CD4-positive, alpha-beta T cell treated with Interleukin-4 for 4 hours (primary cell): ENCODE data around the gene CLBA1.

Experiments used
- DNase-seq: peaks from one replicate; pipeline ENCODE4 v3.0.0-alpha.2; 2020

CLBA1 gene

DNA sequence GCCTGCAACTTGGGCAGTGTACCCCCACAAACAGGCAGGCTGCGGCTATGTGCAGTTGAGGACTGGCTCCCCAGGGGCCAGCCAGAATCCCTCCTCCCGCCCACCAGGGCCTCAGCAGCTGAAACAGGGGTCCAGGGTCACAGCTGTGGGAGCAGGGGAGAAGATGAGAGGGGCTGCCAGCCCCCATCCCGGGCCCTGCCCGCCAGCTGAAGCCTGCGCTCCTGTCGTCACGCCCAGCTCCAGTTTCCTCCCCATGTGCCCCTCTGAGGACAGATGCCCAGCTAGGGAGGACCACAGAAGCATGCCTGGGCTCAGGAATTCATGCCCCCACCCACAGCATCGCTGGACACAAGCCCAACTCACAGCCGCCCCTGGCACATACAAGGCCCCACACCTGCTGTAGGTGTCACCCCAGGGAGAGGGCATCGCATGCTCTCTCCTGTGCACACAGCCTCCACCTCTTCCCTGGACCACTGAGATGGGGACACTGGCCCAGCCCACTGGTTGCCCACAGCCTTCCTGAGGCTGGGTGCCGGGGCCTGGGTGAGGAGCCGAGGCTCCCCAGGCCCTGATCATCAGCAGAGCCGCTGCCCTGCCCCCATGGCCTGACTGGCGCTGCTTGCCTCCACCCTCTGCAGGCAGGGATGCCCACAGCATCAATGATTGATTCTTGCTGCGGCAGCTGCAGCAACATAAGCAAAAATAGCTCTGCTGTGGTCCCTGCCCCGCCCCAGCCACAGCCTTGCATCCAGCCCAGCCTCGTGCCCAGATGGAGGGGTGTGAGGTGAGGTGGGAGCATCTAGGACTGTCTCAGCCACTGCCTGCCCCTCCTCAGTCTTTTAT is 3.7 kb upstream of the CLBA1 start:
- no peak for DNase-seq

DNA sequence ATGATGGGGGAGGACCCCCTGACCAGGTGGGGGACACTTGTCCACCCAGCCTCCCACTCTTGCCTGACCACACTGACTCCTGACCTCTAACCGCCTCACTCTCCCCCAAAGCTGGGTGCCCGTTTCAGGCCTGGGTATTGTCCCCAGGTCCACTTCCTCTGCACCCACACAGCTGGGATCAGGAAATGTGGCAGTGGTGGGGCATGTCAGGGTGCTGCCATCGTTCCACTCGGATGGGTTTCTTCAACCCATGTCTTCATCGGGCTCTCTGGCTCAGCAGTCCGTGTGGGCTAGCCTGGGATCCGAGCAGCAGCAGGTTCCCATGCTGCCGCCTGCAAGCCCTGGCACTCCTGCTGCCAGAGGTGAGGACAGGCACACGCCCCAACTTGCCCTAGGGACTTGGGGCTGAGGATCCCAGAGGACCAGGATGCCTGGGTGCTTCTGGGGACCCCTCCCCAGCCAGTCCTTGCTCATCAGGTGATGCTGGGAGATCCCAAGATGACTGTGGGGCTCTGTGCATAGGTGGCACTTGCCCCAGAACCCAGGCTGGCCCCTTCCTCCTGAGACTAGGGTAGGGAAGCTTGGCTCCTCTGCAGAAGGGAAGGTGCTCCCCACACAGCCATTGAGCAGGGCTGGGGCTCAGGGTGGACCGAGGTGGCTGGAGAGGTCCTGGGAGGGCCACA is 2.9 kb upstream of the CLBA1 start:
- no peak for DNase-seq

DNA sequence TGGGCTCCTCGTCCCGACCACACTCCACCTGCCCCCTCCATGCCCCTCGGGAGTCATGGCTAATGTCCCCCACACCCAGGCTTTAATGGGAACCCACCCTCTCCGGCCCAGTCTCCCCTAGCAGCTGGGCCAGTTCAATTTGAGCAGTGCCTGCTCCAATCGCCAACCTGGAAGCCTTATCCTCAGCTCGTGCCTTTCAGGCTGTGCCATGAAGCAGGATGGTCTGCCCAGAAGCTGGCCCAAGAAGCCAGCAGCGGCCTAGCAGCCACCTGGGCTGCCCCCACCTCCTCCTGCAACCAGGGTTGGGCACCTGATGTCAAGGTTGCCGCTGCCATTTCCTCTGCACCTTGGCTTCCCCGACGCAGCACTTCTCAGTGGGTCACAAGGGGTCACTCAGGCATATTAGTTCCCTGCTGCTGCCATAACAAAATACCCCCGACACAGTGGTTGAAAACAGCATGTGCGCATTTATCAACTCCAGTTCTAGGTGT is 2.3 kb upstream of the CLBA1 start:
- no peak for DNase-seq

DNA sequence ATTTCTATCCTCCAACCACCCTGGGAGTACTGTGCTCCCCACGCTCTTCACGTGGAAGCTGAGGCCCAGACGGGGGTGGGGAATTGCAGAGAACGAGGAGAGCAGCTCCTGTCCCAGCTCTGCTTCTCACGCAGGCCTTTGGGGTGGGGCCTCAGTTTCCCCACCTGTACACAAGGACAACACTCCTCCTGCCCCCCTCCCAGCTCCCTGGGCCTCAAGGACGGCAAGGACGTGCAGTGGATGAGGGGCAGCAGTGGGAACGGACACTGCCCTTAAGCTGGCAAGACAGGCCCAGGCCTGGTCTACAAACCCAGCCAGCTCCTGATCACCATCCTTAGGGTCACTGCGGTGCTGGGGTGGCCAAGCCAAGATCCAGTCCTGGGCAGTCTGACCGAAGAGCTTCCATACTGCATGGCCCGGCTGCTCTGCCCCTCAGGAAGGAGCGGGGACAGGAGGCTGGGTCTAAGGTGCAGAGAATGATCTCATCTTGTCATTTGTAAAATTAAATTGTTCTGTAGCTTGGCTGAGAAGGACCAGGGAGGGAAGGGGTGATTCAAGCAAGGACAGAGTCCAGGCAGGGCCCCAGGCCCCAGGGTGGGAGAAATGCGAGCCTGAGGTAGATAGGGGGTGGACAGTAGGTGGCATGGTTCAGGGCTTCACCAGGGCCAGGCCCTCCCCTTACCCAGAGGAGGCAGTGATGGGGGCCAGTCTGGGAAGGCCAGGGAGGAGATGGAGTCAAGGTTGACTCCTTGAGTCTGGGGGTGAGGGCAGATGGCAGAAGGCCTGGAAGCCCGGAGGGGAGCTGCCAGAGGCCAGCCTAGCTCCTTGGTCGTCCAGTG is 1.3 kb upstream of the CLBA1 start:
- no peak for DNase-seq

DNA sequence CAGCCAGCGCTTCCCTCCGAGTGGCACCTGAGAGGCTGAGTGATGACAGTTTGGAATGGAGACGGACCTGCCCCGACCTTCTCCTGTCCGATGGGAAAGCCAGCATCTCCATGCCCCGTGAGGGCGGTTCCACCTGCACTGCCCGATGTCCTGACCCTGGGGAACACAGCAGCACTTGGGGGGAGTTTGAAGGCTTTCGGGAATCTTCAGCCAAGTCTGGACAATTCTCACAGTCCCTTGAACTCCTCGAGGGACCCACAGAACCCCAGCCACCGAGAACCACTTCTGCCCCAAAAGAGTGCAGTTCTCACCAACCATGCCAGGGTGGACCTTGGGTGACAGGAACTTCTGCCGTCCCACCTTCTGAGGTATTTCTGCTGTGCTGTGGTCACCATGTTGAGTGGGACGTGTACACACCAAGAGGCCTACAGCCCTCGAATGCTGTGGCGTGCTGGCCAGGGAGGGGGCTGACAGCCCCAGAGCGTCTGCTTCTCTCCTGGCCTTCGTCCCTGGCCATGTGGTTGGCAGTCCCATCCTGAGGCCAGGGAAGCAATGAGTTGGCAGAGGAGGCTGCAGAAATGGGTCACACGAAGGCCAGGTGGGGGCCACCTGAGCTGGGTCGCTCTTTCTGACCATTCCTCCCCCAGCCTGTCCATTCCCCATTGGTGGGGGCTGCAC is 1.0 kb downstream of the CLBA1 start:
- no peak for DNase-seq

DNA sequence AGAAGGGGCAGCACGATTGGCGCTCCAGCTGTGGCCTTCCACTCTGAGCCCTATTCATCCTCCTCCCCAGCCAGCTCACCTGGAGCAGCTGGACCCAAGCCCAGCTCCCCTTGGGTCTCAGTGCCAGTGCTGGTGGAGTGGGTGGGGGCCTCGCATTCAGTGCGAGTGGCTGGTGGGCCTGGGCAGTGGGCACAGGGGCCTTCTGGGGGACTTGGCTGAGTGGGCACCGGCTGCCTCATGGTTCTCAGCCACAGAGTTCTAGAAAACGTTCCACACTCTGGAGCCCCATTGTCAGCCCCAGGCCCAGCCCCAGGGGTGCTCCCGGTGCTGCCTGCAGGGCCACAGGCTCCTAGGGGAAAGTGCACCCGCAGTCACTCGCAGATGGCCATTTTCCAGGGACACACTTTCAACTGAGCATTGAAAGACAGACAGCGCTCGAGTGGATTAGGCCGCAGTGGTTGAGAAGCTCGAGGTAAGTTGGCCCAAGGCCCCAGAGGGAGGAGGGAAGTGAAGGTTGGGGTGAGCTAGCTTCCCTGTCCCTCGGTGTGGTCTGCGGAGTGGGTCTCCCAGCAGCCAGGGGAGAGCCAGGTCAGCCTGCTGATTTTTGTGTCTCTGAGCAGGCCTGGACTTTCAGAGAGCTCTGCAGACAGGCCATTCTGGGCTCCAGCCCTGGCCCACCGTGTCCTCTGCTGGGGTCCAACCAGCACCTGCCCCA is 3.8 kb downstream of the CLBA1 start:
- DNase-seq = no peak

DNA sequence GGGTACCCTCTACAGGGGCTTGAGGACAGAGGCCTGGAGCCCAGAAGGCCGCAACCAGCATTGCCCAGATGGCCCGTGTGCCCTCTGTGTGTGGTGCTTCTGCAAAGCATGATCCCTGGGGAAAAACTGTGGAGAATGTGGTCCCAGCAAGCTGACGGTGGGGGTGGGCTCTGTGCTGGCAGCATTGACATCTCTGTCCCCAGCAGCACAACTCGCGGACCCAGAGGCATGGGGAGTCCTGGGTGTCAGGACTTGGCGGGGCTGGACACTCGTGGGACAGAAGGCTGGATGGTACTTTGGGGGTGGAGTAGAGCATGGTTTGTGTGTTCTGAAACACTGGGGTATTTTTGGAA is 4.3 kb downstream of the CLBA1 start:
- no peak for DNase-seq

DNA sequence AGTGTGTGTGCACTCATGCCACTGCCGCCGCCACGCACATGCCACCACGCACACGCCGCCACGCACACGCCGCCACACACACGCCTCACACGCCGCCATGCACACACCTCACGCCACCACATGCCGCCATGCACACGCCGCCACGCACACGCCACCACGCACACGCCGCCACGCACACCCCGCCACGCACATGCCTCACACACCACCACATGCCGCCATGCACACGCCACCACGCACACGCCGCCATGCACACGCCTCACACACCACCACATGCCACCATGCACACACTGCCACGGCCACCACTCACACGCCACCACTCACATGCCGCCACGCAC is 6.3 kb downstream of the CLBA1 start:
- DNase-seq = no peak

DNA sequence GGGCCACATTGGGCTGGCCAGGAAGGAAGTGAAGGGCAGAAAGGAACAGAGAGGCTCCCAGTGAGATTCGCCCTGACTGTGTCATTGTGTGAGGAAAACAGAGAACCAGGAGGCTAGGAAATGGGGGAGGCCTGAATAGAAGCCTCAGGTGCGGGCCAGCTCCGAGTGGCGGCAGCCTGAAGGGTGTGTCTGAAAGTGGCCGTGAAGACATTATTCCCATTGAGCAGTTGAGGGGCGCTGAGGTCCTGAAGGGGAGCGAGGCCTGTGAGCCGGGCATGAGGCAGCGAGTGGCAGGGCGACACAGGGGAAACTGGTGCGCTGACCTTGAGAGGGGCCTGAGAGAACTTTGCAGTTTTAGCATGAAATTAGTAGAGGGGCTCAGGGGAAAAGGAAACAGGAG is 6.9 kb downstream of the CLBA1 start:
- no peak for DNase-seq

DNA sequence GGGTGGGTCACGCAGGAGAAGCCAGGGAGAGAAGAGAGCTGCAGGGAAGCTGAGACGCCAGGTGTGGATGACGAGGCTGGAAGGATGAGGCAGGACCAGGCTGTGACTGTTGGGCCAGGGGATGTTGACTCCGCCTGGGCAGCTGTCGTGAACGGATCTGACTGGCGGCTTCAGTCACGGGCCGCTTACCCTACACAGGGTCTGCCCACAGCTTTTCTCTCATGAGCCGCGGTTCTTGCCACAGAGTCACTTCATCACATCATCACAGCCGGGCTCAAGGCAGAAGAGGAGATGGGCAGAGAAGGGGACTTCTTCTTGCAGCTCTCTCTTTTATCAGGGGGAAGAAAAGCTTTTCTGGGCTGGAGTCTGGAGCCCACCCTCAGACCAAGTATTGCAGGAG is 7.7 kb downstream of the CLBA1 start:
- no peak for DNase-seq

DNA sequence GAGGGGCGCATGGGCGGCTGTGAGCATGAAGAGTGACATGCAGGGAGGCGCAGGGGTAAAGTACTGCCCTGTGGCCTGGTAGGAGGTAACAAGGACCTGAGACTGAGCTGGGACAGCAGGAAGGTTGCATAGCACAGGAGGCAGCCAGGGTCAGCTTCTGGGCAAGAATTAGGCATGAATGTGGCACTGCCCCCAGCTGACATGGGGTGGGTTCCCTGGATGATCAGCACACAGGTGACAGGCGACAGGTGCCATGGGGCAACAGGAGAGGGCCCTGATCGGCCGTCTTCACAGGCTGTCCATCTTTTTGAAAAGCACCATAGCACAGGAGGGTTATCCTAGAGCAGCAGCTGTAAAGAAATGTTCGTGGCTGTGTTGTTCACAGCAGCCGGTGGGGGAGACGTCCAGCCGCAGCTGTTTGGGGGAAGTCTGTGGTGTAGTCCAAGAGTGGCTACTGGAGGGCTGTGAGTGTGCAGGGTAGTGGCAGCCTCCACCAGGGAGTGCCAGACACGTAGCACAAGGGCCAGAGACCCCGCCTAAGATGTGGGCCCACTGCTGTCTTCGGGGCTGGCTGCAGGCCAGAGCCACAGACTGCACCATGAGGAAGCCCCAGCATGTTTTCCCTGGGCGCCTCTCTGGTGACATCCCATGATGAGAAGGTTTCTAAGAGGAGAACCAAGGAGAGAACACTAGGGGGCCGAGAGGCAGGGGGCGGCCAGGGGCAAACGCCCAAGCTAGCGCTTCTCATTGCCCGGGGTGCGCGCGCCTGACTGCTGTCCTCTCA is 8.4 kb downstream of the CLBA1 start:
- DNase-seq = no peak

DNA sequence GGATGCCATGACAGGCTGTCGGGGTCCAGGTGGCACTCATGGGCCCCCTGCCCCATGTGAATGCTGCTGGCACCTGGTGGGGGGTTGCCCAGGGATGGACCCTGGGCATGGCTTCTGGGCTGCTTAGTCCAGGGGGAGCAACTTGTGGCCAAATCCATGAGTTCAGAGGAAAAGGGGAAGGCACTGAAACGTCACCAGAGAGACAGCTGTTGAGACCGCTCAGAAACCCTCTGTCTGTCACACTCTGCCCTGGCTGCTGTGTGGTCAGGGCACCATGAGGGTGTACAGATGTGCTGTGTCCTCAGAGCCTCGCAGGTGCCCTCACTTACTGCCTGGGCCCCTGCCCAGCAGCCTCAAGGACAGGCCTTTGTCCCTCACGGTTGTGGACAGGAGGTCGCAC is 9.4 kb downstream of the CLBA1 start:
- DNase-seq = no peak

DNA sequence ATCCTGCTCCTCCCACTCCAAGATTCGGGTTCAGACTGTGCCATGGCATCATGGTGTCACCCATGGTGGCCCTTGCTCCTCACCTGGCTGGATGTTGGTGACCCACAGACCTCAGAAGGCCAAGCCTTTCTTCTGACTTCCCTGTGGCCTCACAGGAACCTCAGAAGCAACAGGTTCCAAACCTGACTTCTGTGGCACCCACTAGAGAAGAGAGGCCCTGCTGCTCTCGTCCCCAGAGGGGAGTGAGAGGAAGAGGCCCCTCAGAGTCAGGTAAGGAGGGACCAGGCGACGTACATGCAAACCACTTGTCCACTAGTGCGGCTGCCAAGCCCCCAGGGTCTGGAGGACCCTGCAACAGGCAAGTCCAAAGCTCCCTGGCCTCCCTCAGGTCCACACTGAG is 10.4 kb downstream of the CLBA1 start:
- DNase-seq = no peak

DNA sequence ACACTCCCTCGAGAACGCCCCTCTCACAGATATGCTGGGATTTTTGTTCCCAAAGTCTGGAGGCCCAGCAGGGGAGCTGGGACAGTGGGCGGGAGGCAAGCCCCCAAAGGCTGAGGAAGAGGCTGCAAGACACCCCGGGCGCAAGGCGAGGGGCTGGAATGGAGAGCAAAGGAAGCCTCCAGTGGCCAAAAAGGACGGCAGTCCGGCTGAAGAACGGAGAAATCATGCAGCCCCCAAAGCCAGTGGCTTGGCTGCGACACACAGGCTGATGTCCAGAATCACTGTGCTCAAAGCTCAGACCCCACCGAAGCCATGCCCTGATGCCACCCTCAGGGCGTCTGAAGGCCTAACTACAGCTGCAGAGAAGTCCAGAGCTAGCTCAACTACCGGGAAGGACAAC is 10.9 kb downstream of the CLBA1 start:
- no peak for DNase-seq

DNA sequence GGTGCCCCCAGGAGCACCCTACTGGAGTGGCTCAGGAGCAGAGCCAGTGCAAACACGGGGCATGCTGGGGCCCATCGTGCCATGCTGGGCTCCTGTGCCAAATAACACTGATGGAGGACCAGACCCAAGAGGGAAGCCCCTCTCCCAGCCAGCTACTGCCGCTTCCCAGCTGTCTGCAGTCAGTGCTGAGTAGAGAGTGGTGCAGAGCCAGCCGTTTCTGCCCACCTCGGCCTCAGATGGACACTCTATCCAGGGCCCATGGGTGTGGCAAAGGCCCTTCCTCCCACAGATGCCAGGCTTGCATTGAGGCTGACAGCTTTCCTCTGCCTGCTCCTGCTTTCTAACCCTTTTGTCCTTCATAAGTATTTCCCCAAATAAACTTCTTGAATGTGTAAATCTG is 13.2 kb downstream of the CLBA1 start:
- no peak for DNase-seq

DNA sequence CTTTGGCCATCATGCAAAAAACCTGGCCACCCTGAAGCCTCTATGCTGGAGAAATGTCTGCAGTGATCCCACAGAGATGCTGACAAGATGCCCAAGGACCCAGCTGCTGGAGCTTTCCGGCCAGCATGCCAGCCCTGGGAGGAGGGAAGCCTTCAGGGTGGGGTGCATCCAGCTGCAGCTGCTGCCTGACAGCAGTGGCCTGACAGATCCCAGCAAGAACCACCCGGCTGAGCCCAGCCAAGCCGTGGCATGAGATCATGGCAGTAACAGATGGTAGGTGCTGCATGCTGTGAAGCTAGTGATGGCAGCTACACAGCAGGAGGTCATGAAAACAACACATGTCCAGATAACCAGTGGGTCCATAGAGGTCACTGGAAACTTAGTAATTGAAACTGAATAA is 13.8 kb downstream of the CLBA1 start:
- DNase-seq = no peak

DNA sequence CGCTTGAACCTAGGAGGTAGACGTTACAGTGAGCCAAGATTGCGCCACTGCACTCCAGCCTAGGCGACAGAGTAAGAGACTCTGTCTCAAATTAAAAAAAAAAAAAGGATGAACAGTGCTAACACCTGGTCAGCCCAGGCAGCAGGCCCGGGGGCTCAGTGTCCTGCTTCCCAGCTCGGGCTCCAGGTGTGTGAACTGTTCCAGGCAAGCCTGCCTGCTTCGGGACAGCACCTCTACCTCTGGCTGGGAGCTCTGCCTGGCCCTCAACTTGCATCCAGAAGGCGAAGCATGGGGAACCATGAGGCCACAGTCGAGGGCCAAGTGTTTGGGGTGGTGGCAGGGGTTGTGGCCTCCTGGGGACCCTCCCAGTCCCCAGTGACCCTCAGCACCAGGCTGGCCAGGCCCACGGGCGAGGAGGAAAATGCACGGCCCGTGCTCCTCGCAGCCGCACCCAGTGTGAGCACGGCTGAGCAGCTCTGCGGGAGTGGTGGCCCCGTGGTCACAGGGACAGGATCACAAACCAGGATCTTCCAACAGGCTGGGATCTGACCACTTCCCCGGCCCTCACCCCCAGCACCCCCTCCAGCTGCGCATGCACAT is 19.8 kb downstream of the CLBA1 start:
- no peak for DNase-seq

DNA sequence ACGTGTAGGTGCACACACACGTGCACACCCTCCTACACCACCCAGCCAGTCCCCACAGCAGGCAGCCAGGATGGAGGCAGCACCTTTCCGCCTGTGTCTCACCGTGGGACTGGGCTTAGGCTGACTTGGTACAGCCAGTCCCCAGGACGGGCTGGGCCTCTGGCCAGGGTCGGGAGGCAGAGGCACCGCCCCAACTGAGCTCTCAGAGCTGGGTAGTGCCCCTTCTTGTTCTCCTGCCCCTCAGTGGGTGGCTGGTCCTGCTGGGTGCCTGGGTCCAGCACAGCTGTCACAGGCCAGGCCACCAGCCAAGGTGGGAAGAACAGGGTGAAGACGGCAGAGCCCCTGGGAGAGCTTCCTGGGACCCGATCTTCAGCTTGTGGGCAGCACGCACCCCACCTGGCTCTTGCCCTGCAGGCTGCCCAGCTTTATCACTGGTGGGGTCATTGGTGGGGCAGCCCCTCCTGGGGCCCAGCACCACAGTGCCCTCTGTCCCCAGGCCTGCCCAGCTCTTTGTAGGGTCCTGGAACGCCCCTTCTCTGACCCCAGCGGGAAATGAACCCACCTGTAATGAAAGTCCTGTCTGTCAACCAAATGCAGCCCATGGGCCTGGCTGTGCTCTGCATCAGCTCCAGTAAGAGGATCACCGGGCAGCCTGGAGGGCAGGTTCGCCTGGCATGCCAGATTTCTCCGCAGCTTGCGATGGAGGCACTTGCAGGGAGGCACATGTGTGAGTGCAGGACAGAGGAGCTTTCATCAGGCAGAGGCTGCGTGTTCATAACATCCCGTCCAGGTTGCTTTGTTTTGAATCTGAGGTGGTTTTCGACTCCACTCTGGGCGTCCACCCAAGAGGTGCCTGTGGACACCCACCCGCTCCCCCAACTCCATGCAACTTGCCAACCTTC is 20.6 kb downstream of the CLBA1 start:
- no peak for DNase-seq

DNA sequence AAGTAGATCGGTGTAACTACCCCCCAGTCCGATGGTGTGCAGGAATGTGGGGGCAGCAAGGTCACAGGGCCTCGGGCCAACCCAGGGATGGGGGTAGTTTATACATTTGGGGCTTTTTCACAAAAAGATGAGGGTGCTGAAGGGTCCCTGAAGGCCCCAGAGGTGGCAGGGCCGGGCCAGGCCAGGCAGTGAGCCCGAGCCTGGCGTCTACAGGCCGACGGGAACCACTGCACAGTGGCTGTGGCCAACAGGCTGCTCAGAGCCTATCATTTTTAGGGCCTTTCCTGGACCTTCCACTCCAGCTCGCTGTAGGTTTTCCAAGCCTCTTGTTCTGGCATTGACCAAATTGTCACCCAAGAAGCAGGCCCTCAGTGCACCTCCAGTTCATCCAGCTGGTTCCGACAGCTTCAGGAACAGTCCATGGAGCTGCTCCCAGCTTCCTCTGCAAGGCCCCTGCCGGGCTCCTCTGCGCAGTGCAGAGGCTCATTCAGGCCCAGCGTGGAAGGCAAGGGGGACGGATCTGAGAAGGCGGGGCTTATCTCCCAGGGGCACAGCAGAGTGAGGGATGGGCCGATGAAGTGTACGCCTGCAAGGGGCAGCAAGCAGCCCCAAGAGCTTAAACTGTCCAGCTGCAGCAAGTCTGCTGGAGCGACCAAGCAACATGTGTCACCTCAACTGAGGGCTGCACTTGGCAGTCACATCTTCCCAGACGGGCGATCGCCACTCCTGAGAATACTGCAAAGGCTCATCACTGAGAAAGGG is 21.4 kb downstream of the CLBA1 start:
- no peak for DNase-seq
